ENCODE data around the gene ABCC3. TPM values are rescaled to one million over a fixed set of nuclear protein-coding genes. Genes with fewer than 3 reads are reported as not detected.
"Not testable (repeated sequence)": the region's sequence is repeated elsewhere in the genome, so short reads cannot be mapped to it uniquely, and the experiment has no call there.

Gene ABCC3
- total RNA-seq, 4 donors from 2014 or later = 19.6 to 93.7 (median 34.1) TPM

GRCh38 chr17:50708050-50709000 lies 73.6 kb downstream of the ABCC3 start:
- peaks cover 17 to 60% (median 36%) of the 10 kb centered on the region in 3 donors for H3K4me1 ChIP-seq

DNA sequence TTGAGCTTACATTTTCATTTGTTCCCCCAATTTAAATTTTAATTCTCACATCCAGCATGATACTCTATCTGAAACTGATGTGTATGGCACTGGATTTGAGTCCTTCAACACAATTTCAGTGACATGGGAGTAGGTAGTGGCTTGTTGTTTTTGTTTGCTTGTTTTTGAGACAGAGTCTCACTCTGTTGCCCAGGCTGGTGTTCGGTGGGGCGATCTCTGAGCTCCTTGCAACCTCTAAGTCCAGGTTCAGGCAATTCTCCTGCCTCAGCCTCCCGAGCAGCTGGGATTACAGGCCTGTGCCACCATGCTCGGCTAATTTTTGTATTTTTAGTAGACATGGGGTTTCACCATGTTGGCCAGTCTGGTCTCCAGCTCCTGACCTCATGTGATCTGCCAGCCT lies 74.4 kb downstream of the ABCC3 start:
- DNase-seq; intact Hi-C loops (cut with DNase I); H3K27me3 ChIP-seq; H3K36me3 ChIP-seq; H3K9me3 ChIP-seq: not testable (repeated sequence)
- WGBS, 2 donors = 70 to 91% methylated on average over 4 of the region's 4 CpGs
- Histone ChIP-seq H3K4me1 (peaks cover 11 to 53% (median 29%) of the 10 kb centered on the region in 3 donors), H3K4me3 (peak overlapping the region in 2 of 4 donors; percentile 70 to 73), H3K27ac (peak overlapping the region; percentile 95 to 96 (median 95))

More at GRCh38 chr17:50708050-50709000, 73.6 kb downstream of the ABCC3 start:
- DNase-seq = no peak
- Histone ChIP-seq H3K36me3 (peaks cover 0 to 14% (median 0%) of the 10 kb centered on the region in 3 donors), H3K4me3 (peak overlapping the region; percentile 58 to 73 (median 67)), H3K27me3 (no peaks in the 10 kb centered on the region), H3K27ac (peak overlapping the region; percentile 95 to 96 (median 95)), H3K9me3 (no peaks in the 10 kb centered on the region)
- intact Hi-C loops (cut with DNase I) = no loop called here
- WGBS, 2 donors = 3 to 5% methylated on average over 6 of the region's 6 CpGs
- TF ChIP-seq POLR2A (IDR thresholded peaks at IDR 0.05) = peak in 2 of 4 donors; percentile 21 to 37
- TF ChIP-seq, protein P1, sequence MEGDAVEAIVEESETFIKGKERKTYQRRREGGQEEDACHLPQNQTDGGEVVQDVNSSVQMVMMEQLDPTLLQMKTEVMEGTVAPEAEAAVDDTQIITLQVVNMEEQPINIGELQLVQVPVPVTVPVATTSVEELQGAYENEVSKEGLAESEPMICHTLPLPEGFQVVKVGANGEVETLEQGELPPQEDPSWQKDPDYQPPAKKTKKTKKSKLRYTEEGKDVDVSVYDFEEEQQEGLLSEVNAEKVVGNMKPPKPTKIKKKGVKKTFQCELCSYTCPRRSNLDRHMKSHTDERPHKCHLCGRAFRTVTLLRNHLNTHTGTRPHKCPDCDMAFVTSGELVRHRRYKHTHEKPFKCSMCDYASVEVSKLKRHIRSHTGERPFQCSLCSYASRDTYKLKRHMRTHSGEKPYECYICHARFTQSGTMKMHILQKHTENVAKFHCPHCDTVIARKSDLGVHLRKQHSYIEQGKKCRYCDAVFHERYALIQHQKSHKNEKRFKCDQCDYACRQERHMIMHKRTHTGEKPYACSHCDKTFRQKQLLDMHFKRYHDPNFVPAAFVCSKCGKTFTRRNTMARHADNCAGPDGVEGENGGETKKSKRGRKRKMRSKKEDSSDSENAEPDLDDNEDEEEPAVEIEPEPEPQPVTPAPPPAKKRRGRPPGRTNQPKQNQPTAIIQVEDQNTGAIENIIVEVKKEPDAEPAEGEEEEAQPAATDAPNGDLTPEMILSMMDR (IDR thresholded peaks at IDR 0.05) = no peak

GRCh38 chr17:50710025-50710424 lies 75.3 kb downstream of the ABCC3 start:
- DNase-seq = no peak
- intact Hi-C loops (cut with DNase I) = no loop called here
- peak overlapping the region in 2 of 4 donors; percentile 95 to 96 for H3K27ac ChIP-seq
- no peaks in the 10 kb centered on the region for H3K27me3 ChIP-seq
- H3K9me3 ChIP-seq = no peaks in the 10 kb centered on the region
- H3K4me1 ChIP-seq = peaks cover 11 to 45% (median 29%) of the 10 kb centered on the region in 3 donors
- no peak overlapping the region for H3K4me3 ChIP-seq
- TF ChIP-seq POLR2A (IDR thresholded peaks at IDR 0.05) = no peak
- TF ChIP-seq, protein P1 (IDR thresholded peaks at IDR 0.05) = no peak
- no peaks in the 10 kb centered on the region for H3K36me3 ChIP-seq
- WGBS, 2 donors = 69 to 80% methylated on average over 2 of the region's 2 CpGs

DNA sequence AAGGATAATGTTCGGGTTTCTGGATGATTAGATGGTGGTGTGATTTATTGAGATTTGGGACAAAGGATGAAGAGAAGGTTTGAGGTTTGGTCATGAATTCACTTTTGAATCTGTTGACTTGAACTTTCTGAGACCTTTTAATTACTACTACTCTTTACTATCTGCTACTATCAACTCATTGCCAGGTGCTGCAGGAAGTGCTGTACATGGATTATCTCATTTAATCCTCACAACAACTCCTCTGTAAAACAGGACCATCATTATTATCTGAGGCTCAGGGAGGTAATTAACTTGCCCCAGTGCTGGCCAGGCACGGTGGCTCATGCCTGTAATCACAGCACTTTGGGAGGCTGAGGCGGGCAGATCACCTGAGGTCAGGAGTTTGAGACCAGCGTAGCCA lies 76.0 kb downstream of the ABCC3 start:
- Histone ChIP-seq H3K27me3 (no peaks in the 10 kb centered on the region), H3K4me3 (no peak overlapping the region), H3K36me3 (no peaks in the 10 kb centered on the region), H3K27ac (no peak overlapping the region), H3K4me1 (peaks cover 11 to 39% (median 28%) of the 10 kb centered on the region in 3 donors), H3K9me3 (no peaks in the 10 kb centered on the region)
- WGBS, 2 donors = 87 to 92% methylated on average over 2 to 3 of the region's 4 CpGs
- intact Hi-C loops (cut with DNase I) = no loop called here
- DNase-seq = no peak
- TF ChIP-seq POLR2A (IDR thresholded peaks at IDR 0.05) = no peak
- TF ChIP-seq, protein P1 (IDR thresholded peaks at IDR 0.05) = no peak

- WGBS, 2 donors = 90 to 93% methylated on average over 9 of the region's 9 CpGs
- no peak overlapping the region for H3K4me3 ChIP-seq
- no peak for DNase-seq
- H3K9me3 ChIP-seq = no peaks in the 10 kb centered on the region
- TF ChIP-seq POLR2A (IDR thresholded peaks at IDR 0.05) = no peak
- TF ChIP-seq, protein P1 (IDR thresholded peaks at IDR 0.05) = no peak
- no peaks in the 10 kb centered on the region for H3K27me3 ChIP-seq
- H3K4me1 ChIP-seq = peaks cover 11 to 23% (median 18%) of the 10 kb centered on the region in 3 donors
- intact Hi-C loops (cut with DNase I) = no loop called here
- H3K27ac ChIP-seq = no peak overlapping the region
- H3K36me3 ChIP-seq = no peaks in the 10 kb centered on the region
These were observed 78.0 kb downstream of the ABCC3 start for GRCh38 chr17:50712641-50713040.
